A549 (cell line): ENCODE data around the gene PDE3A. TPM values are rescaled to one million over a fixed set of nuclear protein-coding genes. Genes with fewer than 3 reads are reported as not detected.
A peak's percentile ranks its signal among the peaks of the same experiment; 100 is the strongest.

Experiments used
- ATAC-seq, 2 experiments: fragments of 200-7000 bp in 1 of 2; fragments of >200 bp in 1 of 2; cut with Nextera tagmentation in 1 of 2; cut with Tn5 transposase in 1 of 2; 3 replicates each; pipeline versions ENCODE4 v1.8.0 to v1.9.1; 2018 to 2020; ENCODE audit warnings: mild to moderate bottlenecking in 1 of 2, moderate library complexity in 1 of 2
- CTCF ChIA-PET: fragments of 300-600 bp; sonication (Branson Sonifier 250); formaldehyde crosslinking; extraction: SDS; loops from one replicate; lab custom pipeline; 2021; ENCODE audit warnings: antibody characterized with exemption, inconsistent platforms; lab: Yijun Ruan, JAX
- POLR2A ChIA-PET: fragments of 350-600 bp; formaldehyde crosslinking; extraction: SDS; loops from one replicate; lab custom pipeline; 2021; ENCODE audit warnings: antibody characterized with exemption, inconsistent platforms; lab: Yijun Ruan, JAX
- DNase-seq, 2 experiments: peaks; one replicate each; pipeline versions ENCODE4 v3.0.0 to v3.0.0-alpha.2; 2011 to 2016; ENCODE audit warnings: low read depth in 1 of 2, low spot score in 1 of 2
- FAIRE-seq: peaks from 2 replicates; lab custom pipeline; 2011; peaks lifted over from hg19 to GRCh38; lab: Jason Lieb, UNC
- H3K27ac ChIP-seq, 2 experiments: fragments of >200 bp; sonication (Bioruptor Twin); formaldehyde crosslinking; 3 replicates each; pipeline ENCODE4 v1.5.1; 2016 to 2017
- H3K4me1 ChIP-seq: fragments of >200 bp; sonication (Bioruptor Twin); formaldehyde crosslinking; 3 replicates; pipeline ENCODE4 v1.6.1; 2016
- H3K4me2 ChIP-seq: fragments of >200 bp; sonication (Bioruptor Twin); formaldehyde crosslinking; 3 replicates; pipeline ENCODE4 v1.6.1; 2016
- H3K4me3 ChIP-seq: fragments of >200 bp; sonication (Bioruptor Twin); formaldehyde crosslinking; 3 replicates; pipeline ENCODE4 v1.5.1; 2016
- H3K9me3 ChIP-seq: fragments of >200 bp; sonication (Bioruptor Twin); formaldehyde crosslinking; 3 replicates; pipeline ENCODE4 v1.6.1; 2016
- CBX2 ChIP-seq: fragments of 200-600 bp; sonication (generic); IDR thresholded peaks from 2 replicates; pipeline ENCODE4 v1.6.1; 2016; ENCODE audit warnings: low read depth, mild to moderate bottlenecking, borderline replicate concordance
- CBX8 ChIP-seq: fragments of 200-600 bp; sonication (generic); IDR thresholded peaks from 2 replicates; pipeline ENCODE4 v1.6.1; 2016
- CEBPB ChIP-seq, 2 experiments: fragments of >200 bp in 1 of 2; sonication (Bioruptor Twin) in 1 of 2; formaldehyde crosslinking in 1 of 2; IDR thresholded peaks; 2 replicates each; pipeline ENCODE4 v1.6.1; 2012 to 2016
- CHD2 ChIP-seq: fragments of 150-350 bp; IDR thresholded peaks from 2 replicates; pipeline ENCODE4 v1.6.1; 2014; ENCODE audit warnings: low read length; ENCODE audit not compliant: partially characterized antibody
- CHD4 ChIP-seq: fragments of 200-600 bp; sonication (generic); IDR thresholded peaks from 2 replicates; pipeline ENCODE4 v1.6.1; 2016; ENCODE audit warnings: antibody characterized with exemption, mild to moderate bottlenecking, borderline replicate concordance
- EP300 ChIP-seq, 2 experiments: fragments of >200 bp; sonication (Bioruptor Twin); formaldehyde crosslinking; IDR thresholded peaks; 2 replicates in 1 of 2; 3 replicates in 1 of 2; pipeline ENCODE4 v1.6.1; 2016 to 2017
- ESRRA ChIP-seq: fragments of 150-350 bp; IDR thresholded peaks from 2 replicates; pipeline ENCODE4 v1.6.1; 2014; ENCODE audit warnings: mild to moderate bottlenecking, low read length, borderline replicate concordance
- FOSL2 ChIP-seq, 2 experiments: fragments of 450-650 bp in 1 of 2; fragments of >200 bp in 1 of 2; sonication (Bioruptor Twin) in 1 of 2; formaldehyde crosslinking; IDR thresholded peaks; 2 replicates each; pipeline versions ENCODE4 v1.5.0 to v1.6.1; 2016 to 2020; ENCODE audit warnings: mild to moderate bottlenecking in 1 of 2, moderate library complexity in 1 of 2
- GATA3 ChIP-seq: IDR thresholded peaks from 2 replicates; pipeline ENCODE4 v1.6.1; 2012; ENCODE audit warnings: borderline replicate concordance
- HOXB5 ChIP-seq: fragments of 250-450 bp; sonication (Bioruptor Pico); IDR thresholded peaks from 2 replicates; pipeline ENCODE4 v1.5.0; 2020; ENCODE audit warnings: mild to moderate bottlenecking, moderate library complexity
- KDM1A ChIP-seq: fragments of 200-600 bp; sonication (generic); IDR thresholded peaks from 2 replicates; pipeline ENCODE4 v1.6.1; 2016; ENCODE audit warnings: low read depth, mild to moderate bottlenecking
- MAFK ChIP-seq: fragments of 450-650 bp; IDR thresholded peaks from 2 replicates; pipeline ENCODE4 v1.6.1; 2014; ENCODE audit not compliant: partially characterized antibody
- MAZ ChIP-seq: fragments of 150-350 bp; IDR thresholded peaks from 2 replicates; pipeline ENCODE4 v1.6.1; 2014; ENCODE audit warnings: antibody characterized with exemption, low read depth, low read length, borderline replicate concordance
- NPAS2 ChIP-seq: fragments of 250-450 bp; sonication (Bioruptor Pico); IDR thresholded peaks from 2 replicates; pipeline ENCODE4 v1.8.0; 2022; ENCODE audit warnings: mild to moderate bottlenecking, moderate library complexity, borderline replicate concordance
- POLR2A ChIP-seq: IDR thresholded peaks from 2 replicates; pipeline ENCODE4 v1.6.1; 2012; ENCODE audit warnings: mild to moderate bottlenecking, low read length
- RARB ChIP-seq: fragments of 250-450 bp; sonication (Bioruptor Pico); IDR thresholded peaks from 2 replicates; pipeline ENCODE4 v1.8.0; 2021; ENCODE audit warnings: mild to moderate bottlenecking, moderate library complexity
- RFX5 ChIP-seq: fragments of 450-650 bp; IDR thresholded peaks from 2 replicates; pipeline ENCODE4 v1.7.1; 2014; ENCODE audit warnings: antibody characterized with exemption, mild to moderate bottlenecking, moderate library complexity
- SREBF2 ChIP-seq: fragments of 450-650 bp; IDR thresholded peaks from 2 replicates; pipeline ENCODE4 v1.6.1; 2014; ENCODE audit warnings: mild to moderate bottlenecking, moderate library complexity
- USF2 ChIP-seq: fragments of 450-650 bp; IDR thresholded peaks from 2 replicates; pipeline ENCODE4 v1.6.1; 2014; ENCODE audit warnings: antibody characterized with exemption
- ZC3H11A ChIP-seq: fragments of 450-650 bp; IDR thresholded peaks from 2 replicates; pipeline ENCODE4 v1.6.1; 2014; ENCODE audit warnings: antibody characterized with exemption, mild to moderate bottlenecking
- ZFP36 ChIP-seq: fragments of 450-650 bp; IDR thresholded peaks from 2 replicates; pipeline ENCODE4 v1.6.1; 2014; ENCODE audit warnings: borderline replicate concordance; ENCODE audit not compliant: partially characterized antibody
- ZNF302 ChIP-seq: fragments of 250-450 bp; sonication (Bioruptor Pico); IDR thresholded peaks from 2 replicates; pipeline ENCODE4 v1.9.0; 2021; ENCODE audit warnings: inconsistent platforms, mild to moderate bottlenecking, moderate library complexity
- ZSCAN20 ChIP-seq: fragments of 250-450 bp; sonication (Bioruptor Pico); IDR thresholded peaks from 2 replicates; pipeline ENCODE4 v1.8.0; 2022; ENCODE audit warnings: mild to moderate bottlenecking, moderate library complexity
- WGBS: methylation state at CpG from one replicate; pipeline ENCODE4 v1.1.6; 2017; ENCODE audit errors: missing lambda C conversion rate; 5-methylcytosine and 5-hydroxymethylcytosine counted together
- polyA plus RNA-seq, 4 experiments: library from polyadenylated mRNA; depleted of rRNA in 3 of 4; stranded (reverse); fragments of >200 nt; fragmentation: RNase III in 1 of 4; extraction: RNeasy Plus Mini Kit Qiagen cat#74134 plus additional on column Dnase treatment in 1 of 4; gene quantifications; 2 replicates in 3 of 4; 3 replicates in 1 of 4; pipeline ENCODE4 v1.2.3, GENCODE V29; 2011 to 2017

The PDE3A gene
- polyA plus RNA-seq, 2 of the 4 experiments (the other 2 are of a cell fraction), result 7.6 to 12.7 TPM

- 76% methylated on average over 2 of the region's 2 CpGs for WGBS
- Histone ChIP-seq H3K27ac (peak overlapping the region in 1 of 2 experiments; percentile 68; a peak in 2 of 6 replicates), H3K4me3 (no peak overlapping the region), H3K9me3 (no peaks in the 10 kb centered on the region), H3K4me1 (peaks cover 30% of the 10 kb centered on the region), H3K4me2 (peak overlapping the region; percentile 15)
- no peak for ATAC-seq
- FAIRE-seq, result peak; percentile 51
- POLR2A ChIA-PET, result no interaction called here
- DNase-seq, result no peak
- TF ChIP-seq CHD4 (no peak), ESRRA (no peak), ZFP36 (no peak), MAFK (peak; percentile 87), HOXB5 (CRISPR knock-in tag) (no peak), RFX5 (no peak), GATA3 (no peak)
- CTCF ChIA-PET, result interaction anchor here (1.1 kb wide), 1 partner anchor 30 kb away, joined by 3 read pairs; no protein-coding TSS in a partner anchor
These were observed 82.3 kb downstream of the PDE3A start for GRCh38 chr12:20450591-20451180.

- no peak overlapping the region for H3K4me3 ChIP-seq
- peaks cover 30% of the 10 kb centered on the region for H3K4me1 ChIP-seq
- DNase-seq (peak; percentile 10 to 50), ATAC-seq (peak; percentile 87 to 91), FAIRE-seq (peak; percentile 51)
- ChIA-PET POLR2A (no interaction called here), CTCF (no interaction called here)
- H3K4me2 ChIP-seq, result peak overlapping the region; percentile 24
- TF ChIP-seq FOSL2 (IDR thresholded peaks at IDR 0.05) (no peak), FOSL2 (CRISPR knock-in tag; IDR thresholded peaks at IDR 0.05) (peak; percentile 46), EP300 (IDR thresholded peaks at IDR 0.05) (0 out of 5 replicates have a peak, but pooled peaks of 1 of the 2 experiments have one; percentile 19), USF2 (peak; percentile 70), POLR2A (no peak)
- WGBS, result 36% methylated on average over 3 of the region's 3 CpGs
- H3K9me3 ChIP-seq, result no peaks in the 10 kb centered on the region
- H3K27ac ChIP-seq, result peak overlapping the region; percentile 38 to 68; a peak in 4 of 6 replicates
These were observed 83.4 kb downstream of the PDE3A start for GRCh38 chr12:20451761-20452160.

- H3K4me1 ChIP-seq, result peaks cover 30% of the 10 kb centered on the region
- no peak for TF ChIP-seq KDM1A
- TF ChIP-seq CEBPB (IDR thresholded peaks at IDR 0.05), result peak; percentile 12 to 53; a peak in 3 of 4 replicates
- FAIRE-seq, result no peak
- no peak overlapping the region for H3K4me3 ChIP-seq
- peak overlapping the region; percentile 24 for H3K4me2 ChIP-seq
- WGBS, result 75% methylated on average over 4 of the region's 4 CpGs
- POLR2A ChIA-PET, result no interaction called here
- DNase-seq, result no peak
- no peaks in the 10 kb centered on the region for H3K9me3 ChIP-seq
- CTCF ChIA-PET, result no interaction called here
- peak overlapping the region; percentile 38 to 47; a peak in 4 of 6 replicates for H3K27ac ChIP-seq
- ATAC-seq, result no peak
These were observed 84.2 kb downstream of the PDE3A start for GRCh38 chr12:20452496-20453010.

- CTCF ChIA-PET, result interaction anchor here (0.9 kb wide), 1 partner anchor 11 kb away, joined by 4 read pairs; no protein-coding TSS in a partner anchor
- no peak overlapping the region for H3K4me3 ChIP-seq
- DNase-seq (no peak), ATAC-seq (no peak), FAIRE-seq (no peak)
- H3K27ac ChIP-seq, result no peak overlapping the region
- H3K4me1 ChIP-seq, result peaks cover 30% of the 10 kb centered on the region
- no peak for TF ChIP-seq NPAS2 (CRISPR knock-in tag)
- no peak for TF ChIP-seq ZC3H11A
- TF ChIP-seq CBX2, result no peak
- TF ChIP-seq CHD2, result no peak
- no peak for TF ChIP-seq ZSCAN20 (CRISPR knock-in tag)
- no peak for TF ChIP-seq GATA3
- no peak for TF ChIP-seq ZNF302 (CRISPR knock-in tag)
- TF ChIP-seq RARB, result no peak
- TF ChIP-seq SREBF2, result no peak
- TF ChIP-seq MAZ, result no peak
- TF ChIP-seq CBX8, result no peak
- no peak for TF ChIP-seq FOSL2 (IDR thresholded peaks at IDR 0.05)
- no peak for TF ChIP-seq FOSL2 (CRISPR knock-in tag; IDR thresholded peaks at IDR 0.05)
- 83% methylated on average over 6 of the region's 6 CpGs for WGBS
- no peak overlapping the region for H3K4me2 ChIP-seq
- no peaks in the 10 kb centered on the region for H3K9me3 ChIP-seq
- POLR2A ChIA-PET, result no interaction called here
These were observed 85.5 kb downstream of the PDE3A start for GRCh38 chr12:20453756-20454310.
